Activated CD8-positive, alpha-beta T cell treated with anti-CD3 and anti-CD28 coated beads for 36 hours (primary cell): ENCODE results near the gene NRTN. TPM values are rescaled to one million over a fixed set of nuclear protein-coding genes. Genes with fewer than 3 reads are reported as not detected.
A peak's percentile ranks its signal among the peaks of the same experiment; 100 is the strongest.

ENCODE experiments used
- ATAC-seq: fragments of 200-7000 bp; cut with Tn5 transposase; one replicate; pipeline ENCODE4 v1.10.0; 2021; ENCODE audit warnings: mild to moderate bottlenecking, moderate library complexity
- CTCF ChIA-PET: fragments of 350-600 bp; sonication (Branson Sonifier 250); formaldehyde crosslinking; loops from one replicate; lab custom pipeline; 2021; ENCODE audit warnings: antibody characterized with exemption; lab: Charles Lee
- POLR2A ChIA-PET: fragments of 350-600 bp; sonication (Branson Sonifier 250); formaldehyde crosslinking; loops from one replicate; lab custom pipeline; 2021; ENCODE audit warnings: antibody characterized with exemption; lab: Charles Lee
- DNase-seq: peaks from one replicate; pipeline ENCODE4 v3.0.0-alpha.2; 2020
- H3K27ac Mint-ChIP-seq: one replicate; pipeline ENCODE4 v1.8.0; 2021; ENCODE audit warnings: mild to moderate bottlenecking, mixed read lengths
- H3K27me3 Mint-ChIP-seq: one replicate; pipeline ENCODE4 v1.8.0; 2021; ENCODE audit warnings: mixed read lengths
- H3K36me3 Mint-ChIP-seq: one replicate; pipeline ENCODE4 v1.8.0; 2021; ENCODE audit warnings: low read depth, mixed read lengths
- H3K4me1 Mint-ChIP-seq: one replicate; pipeline ENCODE4 v1.8.0; 2021; ENCODE audit warnings: low read depth, mixed read lengths
- H3K4me3 Mint-ChIP-seq: one replicate; pipeline ENCODE4 v1.8.0; 2021; ENCODE audit warnings: mild to moderate bottlenecking, moderate library complexity, mixed read lengths
- H3K9me3 Mint-ChIP-seq: one replicate; pipeline ENCODE4 v1.8.0; 2021; ENCODE audit warnings: mixed read lengths
- intact Hi-C: fragments of 100-400 bp; cut with micrococcal nuclease; formaldehyde crosslinking; loops from one replicate; pipeline ENCODE4 v1.10.0; 2022
- total RNA-seq, 2 experiments: library from RNA; stranded (reverse); gene quantifications; one replicate each; pipeline ENCODE4 v1.2.3, GENCODE V29; 2021
- TF ChIP-seq, protein P1 (sequence below): fragments of 200-600 bp; IDR thresholded peaks from one replicate; pipeline ENCODE4 v1.8.0; 2022; ENCODE audit warnings: antibody characterized with exemption, mild to moderate bottlenecking

The NRTN gene
- total RNA-seq, 2 experiments from 2014 or later: 0.72 TPM; not detected in 1

DNA sequence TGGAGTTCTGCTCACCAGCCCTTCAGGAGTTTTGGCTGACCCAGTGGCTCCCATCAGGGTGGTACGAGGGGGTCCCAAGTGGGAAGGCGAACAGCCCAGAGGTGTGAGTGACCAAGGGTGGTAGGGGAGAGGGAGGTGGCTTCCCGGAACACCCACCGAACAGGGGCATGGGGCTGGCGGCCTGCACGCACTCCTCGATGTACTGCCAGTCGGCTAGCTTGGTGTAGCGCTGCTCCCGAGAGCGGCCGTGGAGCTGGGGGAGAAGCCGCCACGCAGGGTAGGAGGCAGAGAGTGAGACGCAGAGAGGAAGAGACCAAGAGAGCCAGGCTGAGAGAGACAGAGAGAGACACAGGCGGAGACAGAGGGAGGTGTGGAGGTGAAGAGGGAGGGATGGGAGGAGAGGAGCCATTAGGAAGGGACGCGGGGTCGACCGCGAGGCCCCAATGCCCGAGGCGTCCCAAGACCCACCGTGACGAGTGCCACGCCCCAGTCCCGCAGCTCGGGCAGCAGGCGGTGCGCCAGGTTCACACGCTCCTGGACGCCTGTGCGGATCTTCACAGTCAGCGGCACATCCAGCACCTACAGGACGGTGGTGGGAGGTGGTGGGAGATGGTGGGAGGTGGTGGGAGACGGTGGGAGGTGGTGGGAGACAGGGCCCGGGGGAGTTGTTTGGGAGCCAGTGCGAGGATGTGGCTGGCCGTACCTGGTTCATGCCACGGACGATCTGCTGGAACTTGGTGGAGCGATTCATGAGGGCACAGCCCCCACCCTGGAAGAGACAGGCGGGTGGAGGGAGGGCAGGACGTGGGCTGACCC, 18.1 kb upstream of the NRTN start:
- Mint-ChIP-seq H3K27me3 (no peaks in the 10 kb centered on the region), H3K27ac (no peak overlapping the region), H3K36me3 (peaks cover 37% of the 10 kb centered on the region), H3K9me3 (no peaks in the 10 kb centered on the region), H3K4me3 (no peak overlapping the region), H3K4me1 (peaks cover 17% of the 10 kb centered on the region)
- intact Hi-C loops: no loop called here
- ChIA-PET POLR2A (no interaction called here), CTCF (no interaction called here)
- no peak for DNase-seq
- TF ChIP-seq, protein P1, sequence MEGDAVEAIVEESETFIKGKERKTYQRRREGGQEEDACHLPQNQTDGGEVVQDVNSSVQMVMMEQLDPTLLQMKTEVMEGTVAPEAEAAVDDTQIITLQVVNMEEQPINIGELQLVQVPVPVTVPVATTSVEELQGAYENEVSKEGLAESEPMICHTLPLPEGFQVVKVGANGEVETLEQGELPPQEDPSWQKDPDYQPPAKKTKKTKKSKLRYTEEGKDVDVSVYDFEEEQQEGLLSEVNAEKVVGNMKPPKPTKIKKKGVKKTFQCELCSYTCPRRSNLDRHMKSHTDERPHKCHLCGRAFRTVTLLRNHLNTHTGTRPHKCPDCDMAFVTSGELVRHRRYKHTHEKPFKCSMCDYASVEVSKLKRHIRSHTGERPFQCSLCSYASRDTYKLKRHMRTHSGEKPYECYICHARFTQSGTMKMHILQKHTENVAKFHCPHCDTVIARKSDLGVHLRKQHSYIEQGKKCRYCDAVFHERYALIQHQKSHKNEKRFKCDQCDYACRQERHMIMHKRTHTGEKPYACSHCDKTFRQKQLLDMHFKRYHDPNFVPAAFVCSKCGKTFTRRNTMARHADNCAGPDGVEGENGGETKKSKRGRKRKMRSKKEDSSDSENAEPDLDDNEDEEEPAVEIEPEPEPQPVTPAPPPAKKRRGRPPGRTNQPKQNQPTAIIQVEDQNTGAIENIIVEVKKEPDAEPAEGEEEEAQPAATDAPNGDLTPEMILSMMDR: no peak
- no peak for ATAC-seq

GRCh38 chr19:5787409-5788182, 17.3 kb upstream of the NRTN start:
- H3K27me3 Mint-ChIP-seq: no peaks in the 10 kb centered on the region
- no peak overlapping the region for H3K27ac Mint-ChIP-seq
- H3K9me3 Mint-ChIP-seq: no peaks in the 10 kb centered on the region
- no peak overlapping the region for H3K4me3 Mint-ChIP-seq
- TF ChIP-seq, protein P1: no peak
- intact Hi-C loops: no loop called here
- ATAC-seq: no peak
- ChIA-PET CTCF (no interaction called here), POLR2A (interaction anchor here (4.0 kb wide), 1 partner anchor 41 kb away, joined by 16 read pairs; no protein-coding TSS in a partner anchor)
- no peak for DNase-seq
- H3K36me3 Mint-ChIP-seq: peaks cover 37% of the 10 kb centered on the region
- H3K4me1 Mint-ChIP-seq: peaks cover 17% of the 10 kb centered on the region

DNA sequence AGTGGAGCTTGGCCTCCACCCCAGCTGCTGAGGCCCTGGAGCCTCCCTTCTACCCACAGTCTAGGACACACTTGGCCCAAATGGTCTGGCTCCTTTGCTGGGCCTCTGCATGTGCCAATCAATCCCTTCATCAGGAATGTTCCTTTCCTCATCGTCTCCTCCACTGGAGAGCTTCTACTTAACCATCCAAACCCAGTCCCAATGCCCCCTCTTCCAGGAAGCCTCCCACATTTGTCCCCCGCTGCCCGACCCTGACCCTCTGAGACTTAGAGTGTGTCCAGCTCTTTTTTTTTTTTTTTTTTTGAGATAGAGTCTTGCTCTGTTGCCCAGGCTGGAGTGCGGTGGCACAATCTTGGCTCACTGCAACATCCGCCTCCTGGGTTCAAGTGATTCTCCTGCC, 16.4 kb upstream of the NRTN start:
- DNase-seq: no peak
- Mint-ChIP-seq H3K36me3 (peaks cover 37% of the 10 kb centered on the region), H3K27ac (no peak overlapping the region), H3K4me3 (peak overlapping the region; percentile 50), H3K4me1 (peaks cover 17% of the 10 kb centered on the region), H3K9me3 (no peaks in the 10 kb centered on the region), H3K27me3 (no peaks in the 10 kb centered on the region)
- no peak for ATAC-seq
- CTCF ChIA-PET: interaction anchor here (0.7 kb wide), 1 partner anchor 39 kb away, joined by 3 read pairs; no protein-coding TSS in a partner anchor
- POLR2A ChIA-PET: interaction anchor here (0.9 to 4.0 kb wide), 5 partner anchors 13 to 69 kb away, joined by 3 to 31 read pairs (median 5); partner anchors contain the start of gene CATSPERD
- intact Hi-C loops: no loop called here
- TF ChIP-seq, protein P1: no peak

DNA sequence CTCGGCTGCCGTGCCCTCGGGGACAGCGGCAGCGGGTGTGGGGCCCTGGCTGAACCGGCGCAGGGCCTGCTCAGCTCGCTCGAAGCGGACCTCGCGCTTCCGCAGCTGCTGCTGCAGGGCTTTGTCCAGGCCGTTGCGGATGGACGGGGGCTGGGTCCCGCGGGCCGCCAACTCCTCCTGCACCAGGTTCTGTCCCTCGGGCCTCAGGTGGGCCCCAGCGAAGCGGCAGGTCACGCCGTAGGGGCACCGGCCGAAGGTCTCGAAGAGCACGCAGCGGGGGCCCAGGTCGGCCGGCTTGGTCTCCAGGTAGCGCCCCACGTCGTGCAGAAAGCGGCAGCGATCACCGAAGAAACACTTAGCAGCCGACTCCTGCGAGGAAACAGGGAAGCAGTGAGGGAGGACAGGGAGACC, 15.5 kb upstream of the NRTN start:
- POLR2A ChIA-PET: interaction anchor here (0.9 to 4.0 kb wide), 5 partner anchors 13 to 114 kb away, joined by 3 to 31 read pairs (median 6); partner anchors contain the start of genes CATSPERD and NDUFA11
- Mint-ChIP-seq H3K36me3 (peaks cover 37% of the 10 kb centered on the region), H3K4me3 (peak overlapping the region; percentile 100), H3K9me3 (no peaks in the 10 kb centered on the region), H3K4me1 (peaks cover 17% of the 10 kb centered on the region), H3K27me3 (no peaks in the 10 kb centered on the region), H3K27ac (no peak overlapping the region)
- ATAC-seq: no peak
- DNase-seq: no peak
- CTCF ChIA-PET: interaction anchor here (3.3 kb wide), 1 partner anchor 15 kb away, joined by 16 read pairs; the partner anchor contains the start of gene NRTN
- TF ChIP-seq, protein P1: no peak
- intact Hi-C loops: no loop called here
